Erythroblast (primary cell): ENCODE data around the gene NFIC.

Experiments used
- GATA1 ChIP-seq: IDR thresholded peaks from 2 replicates; pipeline ENCODE4 v1.6.1; 2011; ENCODE audit warnings: low read depth, mild to moderate bottlenecking, control low read depth, low read length, moderate library complexity
- POLR2A ChIP-seq: IDR thresholded peaks from 2 replicates; pipeline ENCODE4 v1.6.1; 2011; ENCODE audit warnings: mild to moderate bottlenecking, low read length

DNA sequence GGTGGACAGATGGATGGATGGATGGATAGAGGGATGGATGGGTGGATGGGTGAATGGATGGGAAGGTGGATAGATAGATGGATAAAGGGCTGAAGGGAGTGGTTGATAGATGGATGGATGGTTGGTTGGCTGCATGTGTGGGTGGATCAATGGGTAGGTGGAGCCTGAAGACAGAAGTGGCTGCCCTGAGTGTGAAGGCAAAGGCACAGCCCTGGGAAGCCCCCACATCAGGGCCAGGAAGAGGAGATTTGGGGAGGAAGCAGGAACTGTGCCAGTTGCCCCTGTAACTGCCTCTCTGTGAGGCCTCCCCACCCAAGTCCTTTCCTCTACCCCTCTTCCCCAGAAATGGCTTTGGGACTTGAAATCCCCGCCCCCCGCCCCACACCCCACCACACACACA lies 43.4 kb upstream of the NFIC start:
- no peak for TF ChIP-seq POLR2A
- TF ChIP-seq GATA1, result no peak
